Thyroid gland (tissue), 4 donors: ENCODE results near the gene GPBP1L1.

Experiments used
- POLR2A ChIP-seq, 2 donors: fragments of 450-650 bp; IDR thresholded peaks; one replicate each; pipeline ENCODE4 v1.6.1; 2017; ENCODE audit warnings: antibody characterized with exemption in 2 of 2, mild to moderate bottlenecking in 2 of 2, moderate library complexity in 1 of 2
- TF ChIP-seq, protein P1 (sequence below), 6 experiments: fragments of 200-600 bp in 3 of 6; fragments of 450-650 bp in 3 of 6; sonication (generic) in 3 of 6; IDR thresholded peaks; one replicate each; pipeline ENCODE4 v1.5.1; 2016 to 2019; ENCODE audit warnings: antibody characterized with exemption in 6 of 6, mild to moderate bottlenecking in 2 of 6, inconsistent platforms in 1 of 6, moderate library complexity in 1 of 6

- TF ChIP-seq, protein P1, sequence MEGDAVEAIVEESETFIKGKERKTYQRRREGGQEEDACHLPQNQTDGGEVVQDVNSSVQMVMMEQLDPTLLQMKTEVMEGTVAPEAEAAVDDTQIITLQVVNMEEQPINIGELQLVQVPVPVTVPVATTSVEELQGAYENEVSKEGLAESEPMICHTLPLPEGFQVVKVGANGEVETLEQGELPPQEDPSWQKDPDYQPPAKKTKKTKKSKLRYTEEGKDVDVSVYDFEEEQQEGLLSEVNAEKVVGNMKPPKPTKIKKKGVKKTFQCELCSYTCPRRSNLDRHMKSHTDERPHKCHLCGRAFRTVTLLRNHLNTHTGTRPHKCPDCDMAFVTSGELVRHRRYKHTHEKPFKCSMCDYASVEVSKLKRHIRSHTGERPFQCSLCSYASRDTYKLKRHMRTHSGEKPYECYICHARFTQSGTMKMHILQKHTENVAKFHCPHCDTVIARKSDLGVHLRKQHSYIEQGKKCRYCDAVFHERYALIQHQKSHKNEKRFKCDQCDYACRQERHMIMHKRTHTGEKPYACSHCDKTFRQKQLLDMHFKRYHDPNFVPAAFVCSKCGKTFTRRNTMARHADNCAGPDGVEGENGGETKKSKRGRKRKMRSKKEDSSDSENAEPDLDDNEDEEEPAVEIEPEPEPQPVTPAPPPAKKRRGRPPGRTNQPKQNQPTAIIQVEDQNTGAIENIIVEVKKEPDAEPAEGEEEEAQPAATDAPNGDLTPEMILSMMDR (IDR thresholded peaks at IDR 0.05) = no peak
- no peak for TF ChIP-seq POLR2A (IDR thresholded peaks at IDR 0.05)
These were observed 17.8 kb downstream of the GPBP1L1 start for GRCh38 chr1:45668526-45668925.
